ENCODE results near the gene TSPAN8. TPM values are rescaled to one million over a fixed set of nuclear protein-coding genes. Genes with fewer than 3 reads are reported as not detected.
A peak's percentile ranks its signal among the peaks of the same experiment; 100 is the strongest.

The TSPAN8 gene
- total RNA-seq, 4 donors from 2014 or later, result 0.29 to 2.2 (median 1.1) TPM; not detected in 1

GRCh38 chr12:71108355-71108754 is 49.4 kb downstream of the TSPAN8 start:
- H3K4me1 ChIP-seq, result no peaks in the 10 kb centered on the region
- H3K4me3 ChIP-seq, result no peak overlapping the region
- no peak for TF ChIP-seq POLR2A (IDR thresholded peaks at IDR 0.05; ENCODE audit: low read depth)
- no peak for TF ChIP-seq EP300 (IDR thresholded peaks at IDR 0.05)
- no peak for TF ChIP-seq CTCF (IDR thresholded peaks at IDR 0.05)
- no peak for TF ChIP-seq POLR2AphosphoS5 (IDR thresholded peaks at IDR 0.05)
- H3K27ac ChIP-seq (replicated peaks in 1 of 4), result peak overlapping the region in 1 of 4 donors; percentile 26
- H3K9me3 ChIP-seq, result peaks cover 0 to 13% (median 2%) of the 10 kb centered on the region in 4 donors
- WGBS, result 68% methylated on average over 3 of the region's 3 CpGs
- DNase-seq (ENCODE audit: extremely low spot score), result no peak
- no peaks in the 10 kb centered on the region for H3K27me3 ChIP-seq
- H3K36me3 ChIP-seq, result no peaks in the 10 kb centered on the region
- intact Hi-C loops (cut with DNase I), result no loop called here

GRCh38 chr12:71107936-71108335 is 49.9 kb downstream of the TSPAN8 start:
- Histone ChIP-seq H3K4me1 (no peaks in the 10 kb centered on the region), H3K9me3 (peaks cover 0 to 13% (median 2%) of the 10 kb centered on the region in 4 donors), H3K27me3 (no peaks in the 10 kb centered on the region), H3K27ac (replicated peaks in 1 of 4) (no peak overlapping the region), H3K36me3 (no peaks in the 10 kb centered on the region), H3K4me3 (no peak overlapping the region)
- WGBS, result 67% methylated on average over 1 of the region's 1 CpG
- TF ChIP-seq POLR2AphosphoS5 (IDR thresholded peaks at IDR 0.05) (no peak), CTCF (IDR thresholded peaks at IDR 0.05) (no peak), POLR2A (IDR thresholded peaks at IDR 0.05; ENCODE audit: low read depth) (no peak), EP300 (IDR thresholded peaks at IDR 0.05) (no peak)
- intact Hi-C loops (cut with DNase I), result no loop called here
- DNase-seq (ENCODE audit: extremely low spot score), result no peak

GRCh38 chr12:71105956-71106355 is 51.8 kb downstream of the TSPAN8 start:
- Histone ChIP-seq H3K36me3 (no peaks in the 10 kb centered on the region), H3K9me3 (peaks cover 0 to 13% (median 2%) of the 10 kb centered on the region in 4 donors), H3K27me3 (no peaks in the 10 kb centered on the region), H3K4me1 (no peaks in the 10 kb centered on the region), H3K27ac (replicated peaks in 1 of 4) (no peak overlapping the region), H3K4me3 (no peak overlapping the region)
- intact Hi-C loops (cut with DNase I), result no loop called here
- TF ChIP-seq EP300 (IDR thresholded peaks at IDR 0.05) (no peak), POLR2AphosphoS5 (IDR thresholded peaks at IDR 0.05) (no peak), POLR2A (IDR thresholded peaks at IDR 0.05; ENCODE audit: low read depth) (no peak), CTCF (IDR thresholded peaks at IDR 0.05) (no peak)
- DNase-seq (ENCODE audit: extremely low spot score), result no peak

GRCh38 chr12:71092290-71092689 is 65.5 kb downstream of the TSPAN8 start:
- H3K27ac ChIP-seq (replicated peaks in 1 of 4), result no peak overlapping the region

GRCh38 chr12:71090971-71091370 is 66.8 kb downstream of the TSPAN8 start:
- no peaks in the 10 kb centered on the region for H3K4me1 ChIP-seq
- intact Hi-C loops (cut with DNase I), result no loop called here
- 77% methylated on average over 1 of the region's 1 CpG for WGBS
- DNase-seq (ENCODE audit: extremely low spot score), result no peak
- H3K4me3 ChIP-seq, result no peak overlapping the region
- TF ChIP-seq CTCF (IDR thresholded peaks at IDR 0.05), result no peak
- TF ChIP-seq POLR2AphosphoS5 (IDR thresholded peaks at IDR 0.05), result no peak
- TF ChIP-seq POLR2A (IDR thresholded peaks at IDR 0.05; ENCODE audit: low read depth), result no peak
- TF ChIP-seq EP300 (IDR thresholded peaks at IDR 0.05), result no peak
- H3K36me3 ChIP-seq, result no peaks in the 10 kb centered on the region
- H3K9me3 ChIP-seq, result peaks cover 0 to 7% (median 5%) of the 10 kb centered on the region in 4 donors
- no peak overlapping the region for H3K27ac ChIP-seq (replicated peaks in 1 of 4)
- no peaks in the 10 kb centered on the region for H3K27me3 ChIP-seq

More at GRCh38 chr12:71092290-71092689, 65.5 kb downstream of the TSPAN8 start:
- 89% methylated on average over 1 of the region's 2 CpGs for WGBS
- no peak overlapping the region for H3K4me3 ChIP-seq
- no peaks in the 10 kb centered on the region for H3K36me3 ChIP-seq
- no peaks in the 10 kb centered on the region for H3K27me3 ChIP-seq
- H3K9me3 ChIP-seq, result peaks cover 0 to 7% (median 5%) of the 10 kb centered on the region in 4 donors
- intact Hi-C loops (cut with DNase I), result no loop called here
- TF ChIP-seq EP300 (IDR thresholded peaks at IDR 0.05) (no peak), POLR2AphosphoS5 (IDR thresholded peaks at IDR 0.05) (no peak)
- no peaks in the 10 kb centered on the region for H3K4me1 ChIP-seq
- no peak for DNase-seq (ENCODE audit: extremely low spot score)
